Immature natural killer cell (primary cell): ENCODE measurements around the gene ST6GALNAC6. TPM values are rescaled to one million over a fixed set of nuclear protein-coding genes. Genes with fewer than 3 reads are reported as not detected.

ENCODE experiments used
- DNase-seq, 3 donors: peaks; one replicate each; pipeline ENCODE4 v3.0.0; 2022; ENCODE audit warnings: mixed read lengths in 1 of 3
- H3K27ac Mint-ChIP-seq, 6 donors: one replicate each; pipeline ENCODE4 v1.8.0; 2020; ENCODE audit warnings: mixed read lengths in 6 of 6, mild to moderate bottlenecking in 5 of 6, inconsistent platforms in 4 of 6, moderate library complexity in 3 of 6
- H3K27me3 Mint-ChIP-seq, 3 donors: one replicate each; pipeline ENCODE4 v1.8.0; 2020 to 2021; ENCODE audit warnings: low read depth in 3 of 3, mild to moderate bottlenecking in 3 of 3, mixed read lengths in 3 of 3, moderate library complexity in 3 of 3, inconsistent platforms in 1 of 3
- H3K36me3 Mint-ChIP-seq, 3 donors: one replicate each; pipeline ENCODE4 v1.8.0; 2020; ENCODE audit warnings: mixed read lengths in 3 of 3, inconsistent platforms in 2 of 3, mild to moderate bottlenecking in 2 of 3
- H3K4me1 Mint-ChIP-seq, 2 donors: one replicate each; pipeline ENCODE4 v1.8.0; 2020; ENCODE audit warnings: inconsistent platforms in 2 of 2, mild to moderate bottlenecking in 2 of 2, mixed read lengths in 2 of 2, moderate library complexity in 1 of 2
- H3K4me3 Mint-ChIP-seq, 5 donors: one replicate each; pipeline ENCODE4 v1.8.0; 2020; ENCODE audit warnings: mild to moderate bottlenecking in 5 of 5, mixed read lengths in 5 of 5, inconsistent platforms in 3 of 5, moderate library complexity in 3 of 5
- H3K9me3 Mint-ChIP-seq, 6 donors: one replicate each; pipeline ENCODE4 v1.8.0; 2020; ENCODE audit warnings: mild to moderate bottlenecking in 6 of 6, mixed read lengths in 6 of 6, inconsistent platforms in 4 of 6, moderate library complexity in 3 of 6
- polyA plus RNA-seq, 3 donors: library from polyadenylated mRNA; unstranded; fragments of 300-500 nt; fragmentation: Illumina TruSeq; gene quantifications; one replicate each; pipeline ENCODE4 v1.2.3, GENCODE V29; 2021

Gene ST6GALNAC6
- polyA plus RNA-seq, 3 donors from 2014 or later: 84.0 to 97.8 (median 94.1) TPM

DNA sequence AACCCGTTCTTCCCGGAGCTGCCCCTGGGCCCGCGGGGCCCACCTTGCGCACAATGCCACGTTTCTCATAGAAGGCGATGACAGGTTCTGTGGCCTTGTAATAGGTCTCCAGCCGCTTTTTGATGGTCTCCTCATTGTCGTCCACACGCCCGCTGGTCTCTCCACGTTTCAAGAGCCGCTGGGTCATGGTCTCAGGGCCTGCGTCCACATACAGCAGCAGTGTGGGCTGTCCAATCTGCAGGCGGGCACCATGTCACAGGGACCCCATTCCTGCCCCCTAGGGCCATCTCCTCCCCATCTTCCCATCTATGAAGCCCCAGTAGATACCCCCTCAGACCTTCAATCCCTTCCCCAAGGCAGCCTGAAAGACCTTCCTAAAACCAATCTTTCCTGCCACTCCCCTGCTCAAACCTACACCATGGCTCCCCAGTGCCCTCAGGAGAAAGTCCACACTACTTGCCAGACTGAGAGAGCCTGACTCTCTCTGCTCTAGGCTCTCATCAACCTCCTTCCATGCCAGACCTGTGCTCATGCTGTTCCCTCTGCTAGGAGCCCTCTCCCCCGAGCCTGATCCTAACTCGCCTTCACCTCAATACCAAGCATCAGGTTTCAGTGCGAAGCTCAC lies 31.0 kb downstream of the ST6GALNAC6 start:
- Mint-ChIP-seq H3K27me3 (peaks cover 0 to 6% (median 0%) of the 10 kb centered on the region in 3 donors), H3K4me3 (no peak overlapping the region), H3K9me3 (no peaks in the 10 kb centered on the region), H3K36me3 (peaks cover 0 to 13% (median 9%) of the 10 kb centered on the region in 3 donors), H3K27ac (peak overlapping the region in 4 of 6 donors; percentile 6 to 47 (median 36)), H3K4me1 (peaks cover 20 to 25% of the 10 kb centered on the region in 2 donors)
- no peak for DNase-seq

- DNase-seq: no peak
- H3K9me3 Mint-ChIP-seq: no peaks in the 10 kb centered on the region
- peaks cover 0 to 13% (median 9%) of the 10 kb centered on the region in 3 donors for H3K36me3 Mint-ChIP-seq
- H3K4me1 Mint-ChIP-seq: peaks cover 27 to 32% of the 10 kb centered on the region in 2 donors
- no peak overlapping the region for H3K4me3 Mint-ChIP-seq
- peak overlapping the region in 3 of 6 donors; percentile 16 to 45 (median 28) for H3K27ac Mint-ChIP-seq
- peaks cover 0 to 6% (median 4%) of the 10 kb centered on the region in 3 donors for H3K27me3 Mint-ChIP-seq
Observed at GRCh38 chr9:127867356-127868277, 31.8 kb downstream of the ST6GALNAC6 start.

DNA sequence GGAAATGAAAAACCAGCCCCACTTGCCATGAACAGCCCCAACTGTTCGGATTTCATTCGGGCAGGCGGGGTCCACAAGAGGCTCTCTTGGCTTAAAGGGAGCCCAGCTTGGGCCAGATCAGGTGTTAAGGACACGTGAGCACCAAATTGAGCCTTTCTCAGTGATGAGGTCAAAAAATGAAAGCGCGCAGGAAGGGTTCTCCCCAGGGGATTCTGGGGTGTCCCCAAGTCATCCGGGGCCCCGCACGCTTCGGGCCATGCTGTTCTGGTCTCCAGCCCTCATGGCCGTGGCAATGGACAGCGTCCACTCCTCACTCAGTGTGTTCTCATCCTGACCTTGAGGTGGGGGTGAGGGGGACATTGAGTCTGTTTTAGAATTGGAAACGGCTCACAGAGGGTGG lies 32.9 kb downstream of the ST6GALNAC6 start:
- H3K4me1 Mint-ChIP-seq: peaks cover 38 to 43% of the 10 kb centered on the region in 2 donors
- DNase-seq: no peak
- H3K27me3 Mint-ChIP-seq: peaks cover 0 to 6% (median 4%) of the 10 kb centered on the region in 3 donors
- peak overlapping the region in 3 of 6 donors; percentile 5 to 46 (median 19) for H3K27ac Mint-ChIP-seq
- no peak overlapping the region for H3K4me3 Mint-ChIP-seq
- peaks cover 0 to 9% (median 6%) of the 10 kb centered on the region in 3 donors for H3K36me3 Mint-ChIP-seq
- H3K9me3 Mint-ChIP-seq: no peaks in the 10 kb centered on the region

GRCh38 chr9:127865645-127866464 lies 33.5 kb downstream of the ST6GALNAC6 start:
- H3K4me3 Mint-ChIP-seq: no peak overlapping the region
- no peaks in the 10 kb centered on the region for H3K9me3 Mint-ChIP-seq

DNA sequence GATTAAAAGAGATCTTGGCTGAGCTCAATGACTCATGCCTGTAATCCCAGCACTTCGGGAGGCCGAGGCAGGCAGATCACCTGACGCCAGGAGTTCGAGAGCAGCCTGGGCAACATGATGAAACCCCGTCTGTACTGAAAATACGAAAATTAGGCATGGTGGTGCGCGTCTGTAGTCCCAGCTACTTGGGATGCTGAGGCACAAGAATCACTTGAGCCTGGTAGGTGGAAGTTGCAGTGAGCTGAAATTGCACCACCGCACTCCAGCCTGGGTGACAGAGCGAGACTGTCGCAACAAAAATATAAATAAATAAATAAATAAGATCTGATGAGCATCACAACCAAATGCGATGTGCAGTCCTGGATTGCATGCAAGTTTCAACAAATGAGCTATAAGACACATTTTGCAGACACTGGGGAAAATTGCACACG lies 36.2 kb downstream of the ST6GALNAC6 start:
- Mint-ChIP-seq H3K4me1 (peaks cover 57 to 58% of the 10 kb centered on the region in 2 donors), H3K27me3 (peaks cover 0 to 8% (median 7%) of the 10 kb centered on the region in 3 donors), H3K9me3 (no peaks in the 10 kb centered on the region), H3K36me3 (peaks cover 0 to 4% (median 0%) of the 10 kb centered on the region in 3 donors), H3K27ac (peak overlapping the region; percentile 93 to 99 (median 97)), H3K4me3 (peak overlapping the region in 4 of 5 donors; percentile 62 to 73 (median 63))
- DNase-seq: no peak

More at GRCh38 chr9:127865645-127866464, 33.5 kb downstream of the ST6GALNAC6 start:
- peaks cover 45 to 50% of the 10 kb centered on the region in 2 donors for H3K4me1 Mint-ChIP-seq
- H3K36me3 Mint-ChIP-seq: peaks cover 0 to 9% (median 4%) of the 10 kb centered on the region in 3 donors
- peaks cover 0 to 7% (median 4%) of the 10 kb centered on the region in 3 donors for H3K27me3 Mint-ChIP-seq
- no peak for DNase-seq
- peak overlapping the region; percentile 54 to 87 (median 74) for H3K27ac Mint-ChIP-seq

DNA sequence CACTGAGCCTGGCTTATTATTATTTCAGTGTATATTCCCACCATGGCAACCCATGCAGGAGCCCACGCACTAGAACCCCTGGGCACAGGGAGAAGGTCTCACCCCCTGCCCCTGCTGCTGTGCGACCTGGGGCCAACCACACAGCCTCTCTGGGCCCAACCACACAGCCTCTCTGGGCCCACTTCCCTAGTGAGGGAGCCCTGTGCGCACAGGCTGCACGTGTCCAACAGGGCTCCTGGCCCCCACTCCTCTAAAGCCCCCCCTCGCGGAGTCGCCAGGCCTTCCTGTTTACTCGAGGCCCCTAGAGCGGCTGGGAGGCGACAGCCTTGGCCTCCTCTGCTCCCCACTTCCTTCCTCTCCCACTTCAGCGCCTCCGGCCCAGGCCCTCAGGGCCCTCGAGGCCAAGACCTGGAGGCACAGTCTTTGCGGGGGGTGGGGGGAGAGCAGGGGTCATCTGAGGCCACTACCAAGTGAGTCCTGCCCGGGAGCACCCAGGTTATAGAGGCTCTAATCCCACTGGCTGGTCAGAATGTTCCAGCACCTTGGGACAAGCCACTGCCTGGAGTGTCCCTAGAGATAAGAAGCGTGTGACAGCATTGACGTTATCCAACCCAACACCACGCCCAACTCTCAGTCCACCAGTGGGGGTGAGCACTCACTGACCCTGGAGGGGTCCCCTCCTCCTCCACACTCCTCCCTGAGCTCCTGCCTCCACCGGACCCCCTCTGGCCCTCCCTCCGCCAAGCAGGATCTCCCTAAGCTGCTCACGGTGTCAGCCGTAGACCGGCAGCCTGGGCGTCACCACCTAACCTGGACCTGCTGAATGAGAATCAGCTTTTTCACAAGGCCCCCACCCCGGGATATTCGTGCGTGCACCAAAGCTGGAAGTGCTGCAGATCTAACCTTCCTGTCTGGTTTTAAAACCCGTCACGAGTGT lies 37.1 kb downstream of the ST6GALNAC6 start:
- Mint-ChIP-seq H3K4me3 (peak overlapping the region; percentile 62 to 73 (median 64)), H3K27ac (peak overlapping the region; percentile 93 to 99 (median 97)), H3K36me3 (peaks cover 0 to 3% (median 0%) of the 10 kb centered on the region in 3 donors), H3K4me1 (peaks cover 58 to 60% of the 10 kb centered on the region in 2 donors), H3K27me3 (peaks cover 0 to 8% (median 7%) of the 10 kb centered on the region in 3 donors), H3K9me3 (no peaks in the 10 kb centered on the region)
- DNase-seq: peak; percentile 83 to 85 (median 85)

- H3K4me3 Mint-ChIP-seq: peak overlapping the region in 2 of 5 donors; percentile 25 to 38
- peak overlapping the region; percentile 12 to 98 (median 82) for H3K27ac Mint-ChIP-seq
- peaks cover 59 to 64% of the 10 kb centered on the region in 2 donors for H3K4me1 Mint-ChIP-seq
- peaks cover 0 to 8% (median 7%) of the 10 kb centered on the region in 3 donors for H3K27me3 Mint-ChIP-seq
- peaks cover 0 to 2% (median 0%) of the 10 kb centered on the region in 3 donors for H3K36me3 Mint-ChIP-seq
- H3K9me3 Mint-ChIP-seq: no peaks in the 10 kb centered on the region
- DNase-seq: no peak
Observed at GRCh38 chr9:127860779-127861178, 38.6 kb downstream of the ST6GALNAC6 start.

GRCh38 chr9:127860260-127860659 lies 39.1 kb downstream of the ST6GALNAC6 start:
- Mint-ChIP-seq H3K27ac (peak overlapping the region in 5 of 6 donors; percentile 12 to 93 (median 78)), H3K4me1 (peaks cover 58 to 64% of the 10 kb centered on the region in 2 donors)

GRCh38 chr9:127858041-127858512 lies 41.3 kb downstream of the ST6GALNAC6 start:
- no peak for DNase-seq
- no peaks in the 10 kb centered on the region for H3K9me3 Mint-ChIP-seq
- peaks cover 0 to 8% (median 6%) of the 10 kb centered on the region in 3 donors for H3K27me3 Mint-ChIP-seq
- H3K4me3 Mint-ChIP-seq: no peak overlapping the region
- H3K27ac Mint-ChIP-seq: peak overlapping the region in 3 of 6 donors; percentile 16 to 74 (median 53)
- no peaks in the 10 kb centered on the region for H3K36me3 Mint-ChIP-seq
- peaks cover 64 to 69% of the 10 kb centered on the region in 2 donors for H3K4me1 Mint-ChIP-seq

More at GRCh38 chr9:127860260-127860659, 39.1 kb downstream of the ST6GALNAC6 start:
- Mint-ChIP-seq H3K36me3 (no peaks in the 10 kb centered on the region), H3K27me3 (peaks cover 0 to 8% (median 6%) of the 10 kb centered on the region in 3 donors), H3K9me3 (no peaks in the 10 kb centered on the region), H3K4me3 (peak overlapping the region in 2 of 5 donors; percentile 25 to 38)
- DNase-seq: no peak

GRCh38 chr9:127857278-127857677 lies 42.1 kb downstream of the ST6GALNAC6 start:
- Mint-ChIP-seq H3K27me3 (peaks cover 0 to 6% (median 4%) of the 10 kb centered on the region in 3 donors), H3K4me1 (peaks cover 64 to 69% of the 10 kb centered on the region in 2 donors), H3K4me3 (no peak overlapping the region), H3K27ac (peak overlapping the region in 1 of 6 donors; percentile 36), H3K9me3 (no peaks in the 10 kb centered on the region), H3K36me3 (peaks cover 0 to under 1% (median 0%) of the 10 kb centered on the region in 3 donors)
- no peak for DNase-seq

GRCh38 chr9:127856729-127857116 lies 42.7 kb downstream of the ST6GALNAC6 start:
- Mint-ChIP-seq H3K9me3 (no peaks in the 10 kb centered on the region), H3K27me3 (peaks cover 0 to 6% (median 4%) of the 10 kb centered on the region in 3 donors), H3K4me3 (no peak overlapping the region), H3K4me1 (peaks cover 64 to 69% of the 10 kb centered on the region in 2 donors), H3K36me3 (peaks cover 0 to 5% (median 0%) of the 10 kb centered on the region in 3 donors), H3K27ac (peak overlapping the region in 1 of 6 donors; percentile 7)
- DNase-seq: no peak
